Activated naive CD8-positive, alpha-beta T cell treated with anti-CD3 and anti-CD28 coated beads, Interleukin-2, amount 10 ng/mL, durations not matched to agents 7 days and 5 days (primary cell): ENCODE data around the gene STX11. TPM values are rescaled to one million over a fixed set of nuclear protein-coding genes. Genes with fewer than 3 reads are reported as not detected.

Experiments
- ATAC-seq: fragments of 150-1000 bp; cut with Tn5 transposase; one replicate; pipeline ENCODE4 v1.10.0; 2021; ENCODE audit warnings: low read depth, moderate library complexity
- POLR2A ChIA-PET: fragments of 350-600 bp; sonication (Branson Sonifier 250); formaldehyde crosslinking; loops from one replicate; lab custom pipeline; 2021; ENCODE audit warnings: antibody characterized with exemption; lab: Charles Lee
- DNase-seq: peaks from one replicate; pipeline ENCODE4 v3.0.0; 2021
- H3K27ac Mint-ChIP-seq: one replicate; pipeline ENCODE4 v1.8.0; 2022; ENCODE audit warnings: mild to moderate bottlenecking, mixed read lengths
- H3K27me3 Mint-ChIP-seq: one replicate; pipeline ENCODE4 v1.8.0; 2022; ENCODE audit warnings: mild to moderate bottlenecking, moderate library complexity, mixed read lengths
- H3K36me3 Mint-ChIP-seq: one replicate; pipeline ENCODE4 v1.8.0; 2021; ENCODE audit warnings: mild to moderate bottlenecking, mixed read lengths
- H3K4me1 Mint-ChIP-seq: one replicate; pipeline ENCODE4 v1.8.0; 2021; ENCODE audit warnings: mixed read lengths
- H3K4me3 Mint-ChIP-seq: one replicate; pipeline ENCODE4 v1.8.0; 2022; ENCODE audit warnings: mild to moderate bottlenecking, moderate library complexity, mixed read lengths
- H3K9me3 Mint-ChIP-seq: one replicate; pipeline ENCODE4 v1.8.0; 2021; ENCODE audit warnings: mixed read lengths
- total RNA-seq, 2 experiments: library from RNA; stranded (reverse); gene quantifications; one replicate each; pipeline ENCODE4 v1.2.3, GENCODE V29; 2021

The STX11 gene
- total RNA-seq, 2 experiments from 2014 or later = 11.1 to 11.2 TPM

DNA sequence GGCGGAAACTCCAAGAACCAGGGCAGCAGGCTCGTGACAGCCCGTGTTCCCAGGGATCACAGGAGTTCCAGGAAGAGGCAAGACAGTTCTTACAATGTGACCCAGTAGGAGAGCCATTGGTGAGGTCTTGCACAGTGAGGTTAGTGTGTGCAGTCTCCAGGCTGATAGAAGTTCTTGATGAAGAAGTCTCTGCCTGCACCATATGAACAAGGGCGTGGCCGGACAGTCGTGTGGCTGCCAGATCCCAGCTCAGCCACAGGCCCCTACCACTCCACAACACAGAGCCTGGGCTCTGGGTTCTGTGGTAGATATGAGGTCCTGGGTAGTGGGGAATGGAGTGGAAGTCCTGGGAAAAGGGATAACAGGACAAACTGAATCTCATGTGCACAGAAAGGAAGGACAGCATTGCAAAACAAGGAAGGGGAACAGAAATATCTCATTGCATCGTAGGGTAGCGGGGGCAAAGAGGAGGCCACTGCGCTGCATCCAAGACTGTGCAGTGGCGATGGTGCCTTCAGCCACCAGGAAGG, 65.2 kb downstream of the STX11 start:
- H3K9me3 Mint-ChIP-seq = peaks cover 1% of the 10 kb centered on the region
- ATAC-seq (no peak), DNase-seq (peak; percentile 49)
- peaks cover 3% of the 10 kb centered on the region for H3K27me3 Mint-ChIP-seq
- peak overlapping the region; percentile 99 for H3K27ac Mint-ChIP-seq
- H3K4me3 Mint-ChIP-seq = peak overlapping the region; percentile 88
- H3K4me1 Mint-ChIP-seq = peaks cover 27% of the 10 kb centered on the region
- POLR2A ChIA-PET = interaction anchor here (1.3 kb wide), 1 partner anchor 64 kb away, joined by 8 read pairs; the partner anchor contains the start of gene STX11
- H3K36me3 Mint-ChIP-seq = peaks cover 1% of the 10 kb centered on the region

DNA sequence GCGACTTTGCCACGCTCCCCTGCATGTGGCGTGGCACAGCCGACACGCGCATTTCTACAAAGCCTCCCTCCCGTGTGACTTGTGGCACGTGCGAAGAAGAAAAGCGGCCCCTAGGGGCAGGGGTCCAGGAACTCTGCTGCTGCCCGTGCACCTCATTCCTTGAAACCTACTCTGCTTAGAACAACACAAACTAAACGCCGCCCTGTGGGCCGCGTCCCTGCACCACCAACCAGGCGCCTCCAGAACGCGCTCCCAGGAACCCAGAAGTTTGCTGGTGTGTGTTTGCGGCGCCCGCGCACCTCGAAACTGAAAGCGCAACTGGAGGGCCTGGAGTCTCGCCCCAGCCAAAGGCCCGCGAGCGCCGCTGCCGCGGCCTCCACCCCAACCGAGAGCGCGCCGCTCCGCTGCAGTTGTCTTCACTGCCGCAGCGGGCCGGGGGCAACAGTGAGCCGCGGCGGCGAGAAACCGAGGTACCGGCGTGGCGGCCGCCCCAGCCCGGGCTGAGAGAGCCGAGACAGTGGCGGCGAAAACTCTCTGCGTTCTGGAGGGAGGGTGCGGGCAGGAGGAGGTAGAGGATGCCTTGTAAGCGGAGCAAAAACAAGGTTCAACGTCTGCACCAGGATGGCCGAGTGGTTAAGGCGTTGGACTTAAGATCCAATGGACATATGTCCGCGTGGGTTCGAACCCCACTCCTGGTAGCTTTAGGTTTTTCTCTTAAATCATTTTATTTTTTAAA, 65.8 kb downstream of the STX11 start:
- Mint-ChIP-seq H3K27me3 (peaks cover 3% of the 10 kb centered on the region), H3K4me1 (peaks cover 27% of the 10 kb centered on the region), H3K27ac (peak overlapping the region; percentile 99), H3K36me3 (peaks cover 1% of the 10 kb centered on the region), H3K4me3 (peak overlapping the region; percentile 88), H3K9me3 (peaks cover 1% of the 10 kb centered on the region)
- ATAC-seq (peak; percentile 93), DNase-seq (peak; percentile 92)
- POLR2A ChIA-PET = interaction anchor here (1.0 to 1.3 kb wide), 3 partner anchors 65 to 152 kb away, joined by 5 to 9 read pairs (median 8); partner anchors contain the start of genes SF3B5 and STX11

DNA sequence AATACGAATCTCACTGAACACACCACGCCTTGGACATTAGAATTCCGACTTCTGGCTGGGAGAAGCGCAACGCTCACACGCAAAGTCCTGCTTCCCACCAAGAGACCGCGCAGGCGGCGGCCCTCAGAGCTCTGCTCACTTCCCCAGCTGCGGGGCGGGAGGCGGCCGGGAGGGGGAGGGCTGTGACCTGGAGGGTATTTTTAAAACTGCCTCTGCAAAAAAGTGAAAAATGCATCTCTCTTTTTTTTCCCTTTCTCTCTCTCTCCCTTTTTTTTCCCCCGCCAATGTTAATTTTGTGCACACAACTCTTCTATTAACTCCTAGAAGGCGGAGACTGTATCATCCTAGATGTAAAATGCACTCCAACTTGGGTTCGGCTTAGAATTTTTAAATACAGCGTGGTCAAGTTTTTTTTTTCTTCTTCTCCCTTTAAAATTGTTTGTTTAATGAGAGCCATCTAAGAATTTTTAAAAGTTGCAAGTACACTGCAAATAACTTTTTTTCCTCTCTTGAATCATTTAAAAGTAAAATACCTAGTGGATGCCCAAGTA, 66.4 kb downstream of the STX11 start:
- Mint-ChIP-seq H3K36me3 (peaks cover 1% of the 10 kb centered on the region), H3K9me3 (peaks cover 1% of the 10 kb centered on the region), H3K4me1 (peaks cover 27% of the 10 kb centered on the region), H3K27me3 (peaks cover under 1% of the 10 kb centered on the region), H3K27ac (peak overlapping the region; percentile 99), H3K4me3 (peak overlapping the region; percentile 88)
- no peak for DNase-seq
- POLR2A ChIA-PET = interaction anchor here (1.0 to 1.3 kb wide), 2 partner anchors 122 to 153 kb away, joined by 5 to 9 read pairs; partner anchors contain the start of gene SF3B5
- peak; percentile 53 for ATAC-seq

- POLR2A ChIA-PET = interaction anchor here (1.0 to 1.3 kb wide), 2 partner anchors 67 to 122 kb away, joined by 3 to 9 read pairs; partner anchors contain the start of gene SF3B5
- Mint-ChIP-seq H3K36me3 (peaks cover 1% of the 10 kb centered on the region), H3K9me3 (peaks cover 1% of the 10 kb centered on the region), H3K27ac (peak overlapping the region; percentile 99), H3K4me1 (peaks cover 27% of the 10 kb centered on the region), H3K27me3 (no peaks in the 10 kb centered on the region), H3K4me3 (peak overlapping the region; percentile 88)
- no peak for DNase-seq
- no peak for ATAC-seq
Observed at GRCh38 chr6:144217264-144217663, 66.9 kb downstream of the STX11 start.

GRCh38 chr6:144217797-144218196, 67.5 kb downstream of the STX11 start:
- H3K4me1 Mint-ChIP-seq = peaks cover 27% of the 10 kb centered on the region
- DNase-seq = no peak
- POLR2A ChIA-PET = interaction anchor here (1.0 kb wide), 1 partner anchor 68 kb away, joined by 3 read pairs; no protein-coding TSS in a partner anchor
- peaks cover 1% of the 10 kb centered on the region for H3K36me3 Mint-ChIP-seq
- H3K4me3 Mint-ChIP-seq = no peak overlapping the region
- peaks cover 1% of the 10 kb centered on the region for H3K9me3 Mint-ChIP-seq
- no peak overlapping the region for H3K27ac Mint-ChIP-seq
- H3K27me3 Mint-ChIP-seq = no peaks in the 10 kb centered on the region
- ATAC-seq = no peak

DNA sequence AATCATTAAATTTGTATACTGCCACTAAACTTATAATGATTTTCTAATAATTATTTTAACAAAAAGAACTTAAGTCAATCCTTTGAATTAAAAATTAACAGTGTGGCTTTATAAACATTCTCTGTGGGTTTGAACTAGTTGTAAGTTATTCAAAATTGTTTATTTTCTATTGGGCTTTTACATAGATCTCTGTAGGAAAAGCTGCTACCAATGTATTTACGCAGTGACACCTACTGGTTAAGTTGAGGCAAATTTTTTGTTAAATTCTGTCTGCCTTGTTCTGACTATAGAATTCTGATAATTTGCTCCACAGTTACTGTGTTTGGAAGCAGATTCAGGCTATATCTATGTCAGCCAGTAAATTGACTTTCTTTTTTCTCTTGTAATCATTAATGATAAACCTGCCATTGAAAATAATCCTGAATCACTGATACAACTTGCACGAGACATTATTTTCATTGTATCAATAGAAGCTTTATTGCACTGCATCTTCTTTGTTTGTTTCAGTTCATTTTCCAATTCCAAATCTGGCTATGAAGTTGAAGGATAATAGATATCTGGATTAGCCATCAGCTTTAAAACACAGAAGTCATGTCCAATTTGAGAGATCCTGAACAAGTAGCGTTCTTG, 68.9 kb downstream of the STX11 start:
- Mint-ChIP-seq H3K27me3 (no peaks in the 10 kb centered on the region), H3K4me3 (no peak overlapping the region), H3K4me1 (peaks cover 27% of the 10 kb centered on the region), H3K36me3 (peaks cover 1% of the 10 kb centered on the region), H3K9me3 (peaks cover 1% of the 10 kb centered on the region), H3K27ac (no peak overlapping the region)
- POLR2A ChIA-PET = interaction anchor here (1.5 kb wide), 1 partner anchor 123 kb away, joined by 5 read pairs; the partner anchor contains the start of gene SF3B5
- DNase-seq (no peak), ATAC-seq (no peak)

- no peak for DNase-seq
- H3K4me3 Mint-ChIP-seq = no peak overlapping the region
- H3K9me3 Mint-ChIP-seq = peaks cover 1% of the 10 kb centered on the region
- no peaks in the 10 kb centered on the region for H3K27me3 Mint-ChIP-seq
- POLR2A ChIA-PET = no interaction called here
- no peak overlapping the region for H3K27ac Mint-ChIP-seq
- H3K36me3 Mint-ChIP-seq = peaks cover 1% of the 10 kb centered on the region
- no peak for ATAC-seq
- H3K4me1 Mint-ChIP-seq = peaks cover 24% of the 10 kb centered on the region
Observed at GRCh38 chr6:144220031-144220790, 69.9 kb downstream of the STX11 start.

GRCh38 chr6:144223686-144224085, 73.4 kb downstream of the STX11 start:
- Mint-ChIP-seq H3K4me1 (peaks cover 4% of the 10 kb centered on the region), H3K9me3 (no peaks in the 10 kb centered on the region), H3K36me3 (no peaks in the 10 kb centered on the region), H3K4me3 (no peak overlapping the region), H3K27me3 (peaks cover 2% of the 10 kb centered on the region), H3K27ac (no peak overlapping the region)
- no peak for ATAC-seq
- DNase-seq = no peak
- POLR2A ChIA-PET = no interaction called here

- POLR2A ChIA-PET = no interaction called here
- DNase-seq = no peak
- no peaks in the 10 kb centered on the region for H3K4me1 Mint-ChIP-seq
- no peaks in the 10 kb centered on the region for H3K36me3 Mint-ChIP-seq
- H3K27me3 Mint-ChIP-seq = peaks cover 2% of the 10 kb centered on the region
- H3K9me3 Mint-ChIP-seq = no peaks in the 10 kb centered on the region
- H3K4me3 Mint-ChIP-seq = no peak overlapping the region
- no peak overlapping the region for H3K27ac Mint-ChIP-seq
- no peak for ATAC-seq
Observed at GRCh38 chr6:144231721-144232120, 81.4 kb downstream of the STX11 start.

DNA sequence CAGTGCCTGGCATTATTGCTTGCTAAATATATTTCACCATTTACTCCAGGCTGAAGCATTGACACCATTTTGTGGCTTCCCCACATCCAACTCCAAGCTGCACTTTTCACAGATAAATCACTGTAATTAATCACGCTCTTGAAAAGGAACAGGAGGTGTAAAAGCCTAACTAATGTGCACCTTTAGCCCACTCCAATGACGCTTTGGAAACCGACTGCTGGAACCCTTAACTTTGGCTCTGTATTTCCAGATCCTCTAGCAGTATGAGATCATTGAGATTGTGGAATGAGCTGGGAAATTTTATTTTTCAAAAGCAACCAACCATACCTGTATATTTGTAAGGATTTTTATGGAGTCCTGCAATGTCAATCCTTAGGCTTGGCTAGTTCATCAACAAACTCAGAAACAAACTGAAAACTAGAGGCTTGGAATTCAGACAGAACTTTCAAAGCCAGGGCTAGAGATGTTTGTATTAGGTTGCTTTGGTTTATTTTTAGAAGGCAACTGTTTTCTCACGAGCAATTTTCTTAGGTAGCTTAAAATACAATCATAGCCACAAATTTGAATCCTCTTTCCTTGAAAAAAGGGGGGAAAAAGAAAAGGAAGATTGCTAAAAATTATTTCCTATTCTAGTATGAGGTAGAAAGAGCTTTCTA, 82.0 kb downstream of the STX11 start:
- no peak overlapping the region for H3K4me3 Mint-ChIP-seq
- no peaks in the 10 kb centered on the region for H3K9me3 Mint-ChIP-seq
- H3K27me3 Mint-ChIP-seq = peaks cover 2% of the 10 kb centered on the region
- no peaks in the 10 kb centered on the region for H3K4me1 Mint-ChIP-seq
- no peak overlapping the region for H3K27ac Mint-ChIP-seq
- POLR2A ChIA-PET = no interaction called here
- DNase-seq (no peak), ATAC-seq (no peak)
- H3K36me3 Mint-ChIP-seq = no peaks in the 10 kb centered on the region

DNA sequence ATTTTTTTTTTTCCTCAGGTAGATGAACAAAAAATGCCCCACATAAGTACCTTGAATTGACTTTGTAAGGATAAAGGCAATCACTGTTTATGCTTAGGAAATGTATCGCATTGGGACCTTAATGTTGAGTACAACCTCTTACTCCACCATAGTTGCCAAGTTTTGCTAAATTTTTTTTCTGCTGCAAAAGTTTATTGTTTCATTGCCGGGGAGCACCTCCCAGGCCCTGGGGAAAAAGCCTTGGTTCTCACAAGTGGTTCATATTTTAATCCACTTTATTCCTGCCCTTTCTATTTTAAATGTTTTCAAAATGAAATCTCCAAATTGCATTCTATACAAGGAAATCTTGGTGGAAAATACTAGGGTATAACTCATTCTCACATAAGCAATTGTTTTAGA, 82.5 kb downstream of the STX11 start:
- POLR2A ChIA-PET = no interaction called here
- no peak for ATAC-seq
- H3K27ac Mint-ChIP-seq = no peak overlapping the region
- H3K4me1 Mint-ChIP-seq = no peaks in the 10 kb centered on the region
- DNase-seq = no peak
- H3K9me3 Mint-ChIP-seq = no peaks in the 10 kb centered on the region
- no peaks in the 10 kb centered on the region for H3K36me3 Mint-ChIP-seq
- H3K4me3 Mint-ChIP-seq = no peak overlapping the region
- H3K27me3 Mint-ChIP-seq = peaks cover 2% of the 10 kb centered on the region

- peaks cover 2% of the 10 kb centered on the region for H3K27me3 Mint-ChIP-seq
- H3K9me3 Mint-ChIP-seq = no peaks in the 10 kb centered on the region
- no peak overlapping the region for H3K27ac Mint-ChIP-seq
- no peak for ATAC-seq
- H3K4me3 Mint-ChIP-seq = no peak overlapping the region
- H3K36me3 Mint-ChIP-seq = no peaks in the 10 kb centered on the region
- POLR2A ChIA-PET = no interaction called here
- DNase-seq = no peak
- no peaks in the 10 kb centered on the region for H3K4me1 Mint-ChIP-seq
Observed at GRCh38 chr6:144234399-144234798, 84.1 kb downstream of the STX11 start.
